Adrenal gland (tissue), 12 donors: Measurements from ENCODE around the gene SLMAP. TPM values are rescaled to one million over a fixed set of nuclear protein-coding genes. Genes with fewer than 3 reads are reported as not detected.

Source experiments
- DNase-seq, 7 donors: peaks; one replicate each; pipeline ENCODE4 v3.0.0-alpha.2; 2019 to 2020
- H3K27ac ChIP-seq, 5 donors: fragments of 200-600 bp; sonication (generic) in 4 of 5; 1 replicate in 3 of 5; 2 replicates in 2 of 5; pipeline versions ENCODE4 v1.5.1 to v1.8.0; 2016 to 2020; ENCODE audit warnings: mild to moderate bottlenecking in 1 of 5
- H3K27me3 ChIP-seq: fragments of 200-600 bp; 2 replicates; pipeline ENCODE4 v1.8.0; 2021
- H3K36me3 ChIP-seq, 2 donors: fragments of 200-600 bp; replicated peaks in 1 of 2; 1 replicate in 1 of 2; 2 replicates in 1 of 2; pipeline versions ENCODE4 v1.5.1 to v1.8.0; 2018 to 2022
- H3K4me1 ChIP-seq, 2 donors: fragments of 200-600 bp; replicated peaks in 1 of 2; 1 replicate in 1 of 2; 2 replicates in 1 of 2; pipeline versions ENCODE4 v1.5.1 to v1.8.0; 2018 to 2021
- H3K4me3 ChIP-seq, 4 donors: fragments of 200-600 bp; sonication (generic) in 3 of 4; one replicate each; pipeline ENCODE4 v1.5.1; 2016 to 2018
- H3K9me3 ChIP-seq, 3 donors: fragments of 200-600 bp; sonication (generic) in 1 of 3; replicated peaks in 1 of 3; 1 replicate in 2 of 3; 2 replicates in 1 of 3; pipeline versions ENCODE4 v1.5.1 to v1.8.0; 2016 to 2021
- POLR2A ChIP-seq, 2 donors: fragments of 450-650 bp; IDR thresholded peaks; one replicate each; pipeline ENCODE4 v1.6.1; 2017; ENCODE audit warnings: antibody characterized with exemption in 2 of 2, mild to moderate bottlenecking in 2 of 2, moderate library complexity in 1 of 2
- WGBS, 4 donors: extraction: QIAGEN DNeasy Blood & Tissue Kit in 2 of 4; methylation state at CpG; one replicate each; pipeline versions ENCODE4 v1.1.5 to v1.1.7; 2013 to 2017; 5-methylcytosine and 5-hydroxymethylcytosine counted together
- intact Hi-C, 2 donors: fragments of 100-400 bp; cut with DNase I; formaldehyde crosslinking; loops; one replicate each; pipeline versions ENCODE4 v1.14.1 to v1.15.0; 2022 to 2023
- polyA plus RNA-seq, 3 donors: library from polyadenylated mRNA; stranded (reverse); fragments of 200-250 nt in 2 of 3; fragments of 350-450 nt in 1 of 3; fragmentation: Illumina TruSeq in 1 of 3; extraction: RNeasy Lipid Tissue Mini Kit (QIAGEN cat#74804) in 1 of 3; gene quantifications; one replicate each; pipeline ENCODE4 v1.2.3, GENCODE V29; 2013 to 2014
- total RNA-seq, 9 donors: library from RNA; depleted of rRNA in 4 of 9; stranded (reverse); fragments of >200 nt in 4 of 9; fragments of 120-200 nt in 1 of 9; fragmentation: NEBNext Ultra II Directional in 1 of 9; extraction: Animal tissue kit (Norgen Biotek cat#: 25700) in 1 of 9; gene quantifications; one replicate each; pipeline versions ENCODE4 v1.1.0 to v1.2.4, GENCODE V29; 2013 to 2023
- TF ChIP-seq, protein P1 (sequence below), 6 experiments: fragments of 450-650 bp in 4 of 6; fragments of 200-600 bp in 2 of 6; sonication (generic) in 1 of 6; IDR thresholded peaks; 1 replicate in 5 of 6; 2 replicates in 1 of 6; pipeline versions ENCODE4 v1.5.1 to v1.8.0; 2016 to 2021; ENCODE audit warnings: antibody characterized with exemption in 6 of 6, mild to moderate bottlenecking in 2 of 6, moderate library complexity in 1 of 6
- donor health status: healthy with polysubstance abuse.
- donor health status: Bipolar disorder and iron deficiency.
- donor health status: DM: yes; HTN: yes; CAD: no.
- donor health status: DM: no; HTN: no; CAD: no.
- donor health status: DM: no; HTN: no; CAD: no.
- donor health status: DM: yes; HTN: yes; CAD: no.

SLMAP gene
- total and polyA plus RNA-seq, 12 donors = 18.9 to 134 (median 87.5) TPM

DNA sequence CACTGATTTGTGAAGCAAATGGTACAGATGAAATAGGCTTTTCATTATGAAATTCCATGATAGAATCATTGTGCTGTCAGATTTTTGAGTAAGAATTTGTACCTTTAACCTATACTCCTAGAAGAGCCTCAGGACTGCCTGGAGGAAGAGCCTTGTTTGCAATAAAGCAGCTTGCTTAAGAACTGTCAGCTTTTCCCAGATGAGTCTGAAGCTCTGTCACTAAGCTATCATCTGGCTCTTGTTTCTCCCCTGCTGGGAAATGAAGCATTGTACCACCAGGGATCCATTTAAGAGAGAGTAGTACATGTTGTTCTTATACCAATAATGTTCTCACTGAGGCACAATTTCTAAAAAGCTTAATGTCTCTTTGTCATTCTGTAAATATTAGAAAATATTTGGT is 167.0 kb downstream of the SLMAP start:
- DNase-seq = no peak
- no peaks in the 10 kb centered on the region for H3K9me3 ChIP-seq
- H3K4me1 ChIP-seq = peaks cover 0 to 3% of the 10 kb centered on the region in 2 donors
- intact Hi-C loops = no loop called here
- no peak overlapping the region for H3K4me3 ChIP-seq
- peaks cover 0 to 16% of the 10 kb centered on the region in 2 donors for H3K36me3 ChIP-seq
- TF ChIP-seq POLR2A (IDR thresholded peaks at IDR 0.05) = no peak
- TF ChIP-seq, protein P1, sequence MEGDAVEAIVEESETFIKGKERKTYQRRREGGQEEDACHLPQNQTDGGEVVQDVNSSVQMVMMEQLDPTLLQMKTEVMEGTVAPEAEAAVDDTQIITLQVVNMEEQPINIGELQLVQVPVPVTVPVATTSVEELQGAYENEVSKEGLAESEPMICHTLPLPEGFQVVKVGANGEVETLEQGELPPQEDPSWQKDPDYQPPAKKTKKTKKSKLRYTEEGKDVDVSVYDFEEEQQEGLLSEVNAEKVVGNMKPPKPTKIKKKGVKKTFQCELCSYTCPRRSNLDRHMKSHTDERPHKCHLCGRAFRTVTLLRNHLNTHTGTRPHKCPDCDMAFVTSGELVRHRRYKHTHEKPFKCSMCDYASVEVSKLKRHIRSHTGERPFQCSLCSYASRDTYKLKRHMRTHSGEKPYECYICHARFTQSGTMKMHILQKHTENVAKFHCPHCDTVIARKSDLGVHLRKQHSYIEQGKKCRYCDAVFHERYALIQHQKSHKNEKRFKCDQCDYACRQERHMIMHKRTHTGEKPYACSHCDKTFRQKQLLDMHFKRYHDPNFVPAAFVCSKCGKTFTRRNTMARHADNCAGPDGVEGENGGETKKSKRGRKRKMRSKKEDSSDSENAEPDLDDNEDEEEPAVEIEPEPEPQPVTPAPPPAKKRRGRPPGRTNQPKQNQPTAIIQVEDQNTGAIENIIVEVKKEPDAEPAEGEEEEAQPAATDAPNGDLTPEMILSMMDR (IDR thresholded peaks at IDR 0.05) = no peak
- H3K27me3 ChIP-seq = no peaks in the 10 kb centered on the region
- no peak overlapping the region for H3K27ac ChIP-seq

DNA sequence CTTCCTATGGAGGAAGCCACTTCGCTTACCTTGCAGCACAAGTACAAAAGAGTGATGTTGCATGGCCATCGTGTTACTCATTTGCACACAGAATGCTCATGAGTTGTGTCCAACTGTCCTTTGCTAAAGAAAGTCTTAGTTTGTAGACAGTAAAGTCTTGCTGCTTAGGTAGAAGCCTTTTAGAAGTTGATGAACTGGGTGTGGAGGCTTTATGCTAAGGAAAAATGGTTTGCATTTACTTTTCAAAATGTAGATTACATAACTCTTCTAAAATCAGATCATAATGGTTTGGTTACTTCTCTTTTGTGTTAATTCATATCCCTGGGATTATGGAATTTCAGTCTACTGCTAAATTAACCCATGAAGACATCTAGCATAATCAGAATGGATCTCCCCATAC is 167.6 kb downstream of the SLMAP start:
- H3K27me3 ChIP-seq = no peaks in the 10 kb centered on the region
- TF ChIP-seq, protein P1 (IDR thresholded peaks at IDR 0.05) = no peak
- TF ChIP-seq POLR2A (IDR thresholded peaks at IDR 0.05) = no peak
- H3K36me3 ChIP-seq = peaks cover 0 to 11% of the 10 kb centered on the region in 2 donors
- H3K4me1 ChIP-seq = no peaks in the 10 kb centered on the region
- DNase-seq = no peak
- no peak overlapping the region for H3K4me3 ChIP-seq
- no peak overlapping the region for H3K27ac ChIP-seq
- H3K9me3 ChIP-seq = no peaks in the 10 kb centered on the region
- WGBS, 4 donors = 88 to 96% (median 94%) methylated on average over 2 of the region's 2 CpGs
- intact Hi-C loops = no loop called here

DNA sequence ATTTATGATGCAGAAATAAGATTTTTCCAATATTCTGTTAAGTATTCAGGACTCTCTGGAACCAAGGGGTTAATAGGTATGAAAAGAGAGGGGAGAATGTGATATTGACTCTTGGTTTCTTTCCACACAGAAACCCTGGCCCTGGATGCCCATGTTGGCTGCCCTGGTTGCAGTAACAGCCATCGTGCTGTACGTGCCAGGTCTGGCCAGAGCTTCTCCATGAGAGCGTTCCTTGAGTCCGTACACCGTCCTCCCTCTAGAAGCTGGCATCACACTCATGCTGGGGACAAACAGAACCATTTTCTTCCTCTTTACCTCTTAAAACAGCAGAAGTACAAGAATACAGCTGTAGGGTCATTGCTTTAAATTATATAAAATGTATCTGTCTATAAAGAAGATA is 171.1 kb downstream of the SLMAP start:
- DNase-seq = no peak
- Histone ChIP-seq H3K36me3 (peaks cover 0 to 8% of the 10 kb centered on the region in 2 donors), H3K27me3 (no peaks in the 10 kb centered on the region), H3K27ac (no peak overlapping the region), H3K4me3 (no peak overlapping the region), H3K4me1 (no peaks in the 10 kb centered on the region), H3K9me3 (no peaks in the 10 kb centered on the region)
- 95 to 98% (median 97%) methylated on average over 5 of the region's 5 CpGs for WGBS, 4 donors
- intact Hi-C loops = no loop called here
- TF ChIP-seq POLR2A (IDR thresholded peaks at IDR 0.05) = no peak
- TF ChIP-seq, protein P1 (IDR thresholded peaks at IDR 0.05) = no peak

DNA sequence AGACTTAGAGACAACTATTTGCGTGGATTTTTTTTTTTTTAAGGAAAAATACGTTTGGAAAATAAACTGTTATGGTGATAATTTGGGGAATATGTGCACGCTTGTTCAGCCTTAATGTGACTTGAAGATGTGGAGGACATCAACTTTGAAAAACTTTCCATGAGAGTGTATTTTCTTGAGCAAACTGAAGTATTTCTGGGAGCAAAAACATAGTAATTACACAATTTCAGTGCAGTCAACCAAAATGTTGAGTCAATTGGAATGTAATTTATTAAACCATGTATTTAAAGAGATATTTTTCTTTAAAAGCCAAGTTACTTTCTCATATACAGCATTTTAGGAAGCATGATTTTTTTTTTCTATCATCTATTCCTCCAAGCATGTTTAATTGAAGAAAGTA is 171.8 kb downstream of the SLMAP start:
- intact Hi-C loops = no loop called here
- WGBS, 4 donors = 86 to 93% (median 88%) methylated on average over 3 of the region's 3 CpGs
- Histone ChIP-seq H3K9me3 (no peaks in the 10 kb centered on the region), H3K4me3 (no peak overlapping the region), H3K27ac (no peak overlapping the region), H3K27me3 (no peaks in the 10 kb centered on the region), H3K36me3 (peaks cover 0 to 3% of the 10 kb centered on the region in 2 donors), H3K4me1 (no peaks in the 10 kb centered on the region)
- TF ChIP-seq, protein P1 (IDR thresholded peaks at IDR 0.05) = no peak
- TF ChIP-seq POLR2A (IDR thresholded peaks at IDR 0.05) = no peak
- DNase-seq = no peak
